Ovary (tissue), 9 donors: ENCODE measurements around the gene PCNT. TPM values are rescaled to one million over a fixed set of nuclear protein-coding genes. Genes with fewer than 3 reads are reported as not detected.

Source experiments
- DNase-seq, 5 donors: peaks; one replicate each; pipeline ENCODE4 v3.0.0-alpha.2; 2019 to 2020
- H3K27ac ChIP-seq, 2 donors: fragments of 200-600 bp; one replicate each; pipeline versions ENCODE4 v1.5.1 to v1.8.0; 2019 to 2022
- H3K27me3 ChIP-seq: fragments of 200-600 bp; one replicate; pipeline ENCODE4 v1.8.0; 2022
- H3K36me3 ChIP-seq: fragments of 200-600 bp; sonication (generic); one replicate; pipeline ENCODE4 v1.5.1; 2019
- H3K4me1 ChIP-seq: one replicate; pipeline ENCODE4 v1.8.1; 2013; ENCODE audit warnings: mild to moderate bottlenecking, moderate library complexity; ENCODE audit not compliant: insufficient read depth
- H3K4me3 ChIP-seq: fragments of 200-600 bp; sonication (generic); one replicate; pipeline ENCODE4 v1.5.1; 2017
- H3K9me3 ChIP-seq, 2 donors: fragments of 200-600 bp in 1 of 2; sonication (generic) in 1 of 2; one replicate each; pipeline versions ENCODE4 v1.5.1 to v1.8.1; 2013 to 2019; ENCODE audit warnings: mild to moderate bottlenecking in 1 of 2, moderate library complexity in 1 of 2
- CTCF ChIP-seq, 3 donors: fragments of 450-650 bp in 2 of 3; fragments of 200-600 bp in 1 of 3; IDR thresholded peaks; one replicate each; pipeline versions ENCODE4 v1.5.1 to v1.8.0; 2016 to 2022; ENCODE audit warnings: antibody characterized with exemption in 3 of 3, mild to moderate bottlenecking in 1 of 3
- EP300 ChIP-seq: sonication (generic); formaldehyde crosslinking; IDR thresholded peaks from one replicate; pipeline ENCODE4 v1.6.1; 2017; ENCODE audit warnings: antibody characterized with exemption
- POLR2A ChIP-seq: fragments of 450-650 bp; IDR thresholded peaks from one replicate; pipeline ENCODE4 v1.6.1; 2017; ENCODE audit warnings: antibody characterized with exemption, mild to moderate bottlenecking, moderate library complexity
- WGBS, 3 donors: extraction: QIAGEN DNeasy Blood & Tissue Kit in 1 of 3; methylation state at CpG; one replicate each; pipeline versions ENCODE4 v1.1.5 to v1.1.7; 2013 to 2017; 5-methylcytosine and 5-hydroxymethylcytosine counted together
- intact Hi-C, 4 donors: fragments of 100-400 bp; cut with DNase I; formaldehyde crosslinking; loops; one replicate each; pipeline versions ENCODE4 v1.11.0 to v1.15.1; 2022 to 2023
- polyA plus RNA-seq, 2 donors: library from polyadenylated mRNA; stranded (reverse); fragments of 200-250 nt in 1 of 2; fragments of 350-450 nt in 1 of 2; fragmentation: Illumina TruSeq in 1 of 2; extraction: RNeasy Lipid Tissue Mini Kit (QIAGEN cat#74804) in 1 of 2; gene quantifications; one replicate each; pipeline ENCODE4 v1.2.3, GENCODE V29; 2013 to 2014
- total RNA-seq, 7 donors: library from RNA; depleted of rRNA in 2 of 7; stranded (reverse); fragments of >200 nt in 2 of 7; fragmentation: NEBNext Ultra II Directional in 3 of 7; extraction: Animal tissue kit (Norgen Biotek cat#: 25700) in 3 of 7; gene quantifications; one replicate each; pipeline versions ENCODE4 v1.1.0 to v1.2.4, GENCODE V29; 2016 to 2023
- donor health status: DM: no; HTN: no; CAD: no; lungs with moderate emphysema.
- donor health status: DM: no; HTN: no; CAD: no.
- donor health status: Bipolar disorder and iron deficiency.
- donor health status: DM: yes; HTN: yes; CAD: no.
- donor health status: DM: no; HTN: no; CAD: no.
- donor health status: DM: yes; HTN: yes; CAD: no.

Gene PCNT
- total and polyA plus RNA-seq, 9 donors: 11.1 to 28.2 (median 18.6) TPM

DNA sequence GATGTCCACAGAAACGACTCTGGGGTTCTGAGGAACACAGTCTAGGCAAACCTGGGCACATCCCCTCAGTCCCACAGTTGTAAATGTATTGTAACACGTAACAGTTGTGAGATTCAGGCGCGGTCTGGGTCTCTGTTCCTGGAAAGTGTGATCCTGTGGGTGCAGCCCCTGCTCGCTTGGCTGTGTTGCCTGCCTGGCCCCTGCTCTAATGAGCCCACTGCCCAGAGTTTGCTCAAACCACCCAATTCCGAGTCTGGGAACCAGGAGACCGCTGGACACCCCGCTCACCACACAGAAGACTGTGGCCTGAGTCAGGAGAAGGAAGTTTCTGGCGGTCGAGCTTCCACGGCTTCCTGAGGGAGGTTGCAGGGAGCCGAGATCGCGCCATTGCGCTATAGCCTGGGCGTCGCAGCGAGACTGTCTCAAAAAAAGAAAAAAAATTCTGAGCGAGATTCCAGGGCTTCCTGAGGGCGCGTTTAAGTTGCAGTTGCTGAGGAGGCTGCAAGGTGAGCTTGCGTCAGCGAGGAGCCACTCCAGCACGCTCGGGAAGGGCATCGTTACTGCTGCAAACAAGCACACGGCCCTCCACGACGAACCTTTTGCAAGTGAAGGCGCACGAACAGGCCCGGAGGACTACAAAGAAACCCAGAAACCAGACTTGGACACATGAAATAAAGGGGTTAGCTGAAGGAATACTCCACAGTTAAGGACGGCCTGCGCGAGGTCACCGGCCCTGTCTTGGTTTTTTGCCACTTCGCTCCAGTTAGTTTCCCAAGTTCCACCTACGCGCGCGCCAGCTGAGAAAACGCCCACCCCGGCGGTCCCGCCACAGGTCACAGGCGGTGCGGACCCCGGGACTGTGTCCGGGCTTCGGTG, 1.4 kb upstream of the PCNT start:
- Histone ChIP-seq H3K27ac (no peak overlapping the region), H3K4me1 (peaks cover 11% of the 10 kb centered on the region), H3K4me3 (peak overlapping the region; percentile 83), H3K27me3 (no peaks in the 10 kb centered on the region), H3K9me3 (no peaks in the 10 kb centered on the region), H3K36me3 (no peaks in the 10 kb centered on the region)
- TF ChIP-seq EP300 (no peak), CTCF (IDR thresholded peaks at IDR 0.05) (no peak), POLR2A (no peak)
- DNase-seq: peak in 2 of 5 donors; percentile 46 to 53
- 7 to 8% (median 7%) methylated on average over 50 of the region's 50 CpGs for WGBS, 3 donors
- intact Hi-C loops: no loop called here

GRCh38 chr21:46323227-46323709, 688 bp upstream of the PCNT start:
- 1% methylated on average over 31 to 34 of the region's 34 CpGs for WGBS, 3 donors
- no peak for DNase-seq
- Histone ChIP-seq H3K4me1 (peaks cover 11% of the 10 kb centered on the region), H3K27me3 (no peaks in the 10 kb centered on the region), H3K36me3 (no peaks in the 10 kb centered on the region), H3K27ac (no peak overlapping the region), H3K4me3 (peak overlapping the region; percentile 83), H3K9me3 (no peaks in the 10 kb centered on the region)
- TF ChIP-seq POLR2A (no peak), CTCF (IDR thresholded peaks at IDR 0.05) (no peak), EP300 (no peak)
- intact Hi-C loops: no loop called here

DNA sequence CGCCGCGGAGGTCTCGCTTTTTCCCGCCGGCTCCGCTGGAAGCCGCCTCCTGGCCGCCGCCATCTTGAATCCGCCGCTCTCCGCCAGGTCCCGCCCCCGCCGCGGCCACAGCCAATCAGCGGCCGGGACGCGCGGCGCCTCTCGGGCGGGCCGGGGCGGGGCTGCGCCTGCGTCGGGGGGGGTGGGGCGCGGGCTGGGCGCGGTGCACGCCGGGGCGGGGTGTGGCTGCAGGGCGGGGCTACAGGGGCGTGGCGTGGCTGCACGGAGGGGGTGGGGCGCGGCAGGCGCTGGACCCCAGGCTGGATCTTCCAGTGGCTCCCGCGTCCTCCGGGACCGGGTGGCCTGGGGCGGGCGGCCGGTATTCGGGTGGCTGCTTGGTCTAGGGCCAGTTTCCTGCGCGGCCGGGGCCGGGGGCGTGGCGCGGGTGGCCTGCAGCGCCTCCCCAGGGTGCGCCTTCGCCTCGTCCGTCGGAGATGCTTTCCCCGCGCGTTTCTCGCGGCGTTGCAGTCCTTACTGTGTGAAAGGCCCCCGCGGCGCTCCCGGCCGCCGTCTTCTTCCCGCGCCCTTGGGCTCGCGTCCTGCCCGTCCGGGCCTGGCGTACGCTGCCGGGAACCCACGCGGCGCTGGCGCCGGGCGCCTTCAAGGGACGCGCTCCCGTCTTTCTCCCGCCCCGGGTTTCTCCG, 575 bp downstream of the PCNT start:
- TF ChIP-seq CTCF (IDR thresholded peaks at IDR 0.05) (peak in 1 of 3 donors; percentile 2), EP300 (no peak), POLR2A (peak; percentile 6)
- H3K4me3 ChIP-seq: peak overlapping the region; percentile 83
- 1% methylated on average over 17 to 98 of the region's 98 CpGs for WGBS, 3 donors
- intact Hi-C loops: no loop called here
- no peaks in the 10 kb centered on the region for H3K36me3 ChIP-seq
- peak; percentile 85 to 93 (median 91) for DNase-seq
- peak overlapping the region; percentile 47 to 84 for H3K27ac ChIP-seq
- no peaks in the 10 kb centered on the region for H3K9me3 ChIP-seq
- H3K27me3 ChIP-seq: no peaks in the 10 kb centered on the region
- H3K4me1 ChIP-seq: peaks cover 11% of the 10 kb centered on the region

- Histone ChIP-seq H3K27ac (peak overlapping the region in 1 of 2 donors; percentile 78), H3K4me3 (peak overlapping the region; percentile 83), H3K9me3 (no peaks in the 10 kb centered on the region), H3K27me3 (no peaks in the 10 kb centered on the region), H3K36me3 (no peaks in the 10 kb centered on the region), H3K4me1 (peaks cover 11% of the 10 kb centered on the region)
- intact Hi-C loops: no loop called here
- TF ChIP-seq CTCF (IDR thresholded peaks at IDR 0.05): no peak
- TF ChIP-seq EP300: no peak
- no peak for TF ChIP-seq POLR2A
- WGBS, 3 donors: 11 to 14% (median 12%) methylated on average over 37 to 43 of the region's 43 CpGs
- DNase-seq: peak; percentile 41 to 65 (median 56)
Observed at GRCh38 chr21:46325073-46325912, 1.3 kb downstream of the PCNT start.
